Activated T-cell treated with anti-CD3 and anti-CD28 coated beads for 48 hours (primary cell): ENCODE measurements around the gene ERBB4.

Experiments used
- DNase-seq: peaks from one replicate; pipeline ENCODE4 v3.0.0-alpha.2; 2020; ENCODE audit warnings: low read depth

ERBB4 gene

DNA sequence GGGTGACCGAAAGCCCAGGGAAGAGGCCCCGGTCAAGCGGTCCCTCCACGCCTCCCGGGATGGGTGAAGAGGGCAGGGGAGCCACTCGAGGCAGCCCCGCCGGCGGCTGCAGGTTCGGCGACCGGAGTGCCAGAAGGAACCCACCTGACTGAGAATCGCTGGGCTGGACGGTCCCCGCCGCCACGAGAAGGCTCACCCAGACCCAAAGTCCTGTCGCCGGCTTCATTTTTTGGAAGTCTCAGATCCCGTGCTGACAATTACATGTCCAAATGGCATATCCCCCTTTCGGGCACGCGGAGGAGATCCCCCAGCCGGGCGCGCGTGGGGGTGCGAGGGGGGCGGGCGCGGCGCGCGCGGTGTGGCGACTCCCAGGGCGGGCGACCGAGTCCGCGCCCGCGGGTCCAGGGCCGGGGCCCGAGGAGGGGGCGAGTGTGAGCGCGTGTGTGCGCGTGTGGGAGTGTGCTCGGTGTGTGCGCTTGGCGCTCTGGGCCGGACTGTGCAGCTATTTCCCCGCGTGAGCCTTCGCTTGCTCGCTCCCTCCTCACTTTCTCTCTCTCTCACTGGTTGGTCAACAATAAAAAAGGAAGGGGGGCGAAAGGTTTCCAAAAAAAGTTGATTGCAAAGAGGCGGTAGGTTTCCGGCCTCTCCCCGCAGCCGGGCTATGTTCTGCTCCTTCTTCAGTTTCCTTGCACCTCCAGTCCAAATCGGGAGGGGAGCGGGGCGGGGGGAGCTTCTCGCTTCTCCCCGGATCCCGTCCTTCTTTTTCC lies at the start of gene ERBB4:
ERBB4 (minus strand) TSS at position 498 of the 767 bp plus-strand sequence; CDS start at position 226, 272 bp downstream.
- no peak for DNase-seq

DNA sequence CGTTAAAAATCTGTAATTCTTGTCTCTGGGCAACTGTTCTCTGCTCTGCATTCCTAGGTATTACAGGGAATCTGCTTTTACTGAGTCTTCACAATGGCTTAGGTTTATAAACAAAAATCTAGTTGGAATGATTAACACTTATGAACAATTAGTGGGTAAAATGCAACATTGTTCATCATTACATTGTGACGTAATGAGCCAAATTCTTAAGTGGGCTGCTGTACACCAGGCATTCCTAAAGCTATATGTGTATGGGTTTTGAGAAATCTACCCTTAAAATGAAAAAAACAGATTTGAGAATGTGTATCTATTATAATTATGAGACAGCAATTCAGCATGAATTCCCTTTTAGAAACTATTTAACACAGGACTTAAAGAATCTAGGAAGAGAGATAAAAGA lies 41.5 kb upstream of the ERBB4 start:
- DNase-seq: no peak

- DNase-seq: no peak
Observed at GRCh38 chr2:212556296-212556695, 17.7 kb upstream of the ERBB4 start.

- no peak for DNase-seq
Observed at GRCh38 chr2:212554233-212554632, 15.6 kb upstream of the ERBB4 start.

DNA sequence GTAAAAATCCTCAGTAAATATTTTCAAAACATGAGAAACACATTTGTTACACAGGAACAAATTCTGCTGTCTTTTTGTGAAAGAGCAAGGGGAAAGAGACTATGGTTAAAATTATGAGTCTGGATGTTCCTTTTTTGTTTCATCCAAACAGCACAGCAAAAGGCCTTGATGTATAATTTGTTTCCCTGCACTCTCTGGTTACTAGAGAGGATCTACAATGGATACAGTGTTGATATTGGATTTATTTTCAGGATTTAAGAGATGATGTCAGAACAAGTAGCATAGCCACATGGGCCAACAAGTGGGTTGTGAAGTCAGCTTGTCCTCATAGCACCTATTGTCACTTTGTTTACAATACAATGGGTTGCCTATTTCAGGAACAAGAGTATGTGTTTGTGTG lies 11.3 kb upstream of the ERBB4 start:
- DNase-seq: no peak

DNA sequence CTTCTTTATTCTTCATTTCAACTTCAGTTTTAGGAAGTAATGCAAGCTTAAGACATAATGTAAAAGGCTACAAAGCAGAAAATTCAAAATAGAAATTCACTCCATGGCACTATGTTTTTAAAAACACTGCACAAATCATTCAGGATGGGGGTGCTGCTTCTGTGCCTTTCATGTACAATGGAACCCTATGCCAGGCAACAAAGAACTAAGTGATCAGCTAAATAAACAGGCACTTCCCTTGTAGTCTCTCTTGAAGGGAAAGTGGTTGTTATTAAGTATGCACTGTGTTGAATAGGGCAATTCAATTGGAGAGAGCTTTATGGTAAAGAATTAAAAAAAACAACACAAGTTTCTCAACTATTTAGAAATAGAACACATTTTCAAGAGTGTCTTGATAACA lies 10.9 kb upstream of the ERBB4 start:
- no peak for DNase-seq

DNA sequence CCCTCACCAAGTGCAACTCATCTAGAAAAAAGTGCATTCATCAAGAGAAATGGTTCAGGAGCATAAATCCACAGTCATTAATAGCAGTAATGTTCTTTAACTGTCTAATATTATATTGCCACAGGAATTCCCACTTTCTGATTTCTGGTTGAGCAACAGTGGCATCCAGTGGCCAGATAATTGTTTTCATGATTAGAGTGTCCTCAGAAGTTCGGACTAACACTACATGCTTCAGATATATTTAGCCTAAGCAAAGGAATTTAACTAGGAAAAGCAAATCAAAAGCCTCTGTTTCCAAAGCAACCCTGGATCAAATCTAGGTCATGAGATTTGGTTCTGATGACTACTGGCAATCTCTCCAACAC lies 9.8 kb upstream of the ERBB4 start:
- no peak for DNase-seq

- DNase-seq: no peak
Observed at GRCh38 chr2:212547716-212548454, 9.3 kb upstream of the ERBB4 start.

GRCh38 chr2:212546669-212547068 lies 8.1 kb upstream of the ERBB4 start:
- no peak for DNase-seq

DNA sequence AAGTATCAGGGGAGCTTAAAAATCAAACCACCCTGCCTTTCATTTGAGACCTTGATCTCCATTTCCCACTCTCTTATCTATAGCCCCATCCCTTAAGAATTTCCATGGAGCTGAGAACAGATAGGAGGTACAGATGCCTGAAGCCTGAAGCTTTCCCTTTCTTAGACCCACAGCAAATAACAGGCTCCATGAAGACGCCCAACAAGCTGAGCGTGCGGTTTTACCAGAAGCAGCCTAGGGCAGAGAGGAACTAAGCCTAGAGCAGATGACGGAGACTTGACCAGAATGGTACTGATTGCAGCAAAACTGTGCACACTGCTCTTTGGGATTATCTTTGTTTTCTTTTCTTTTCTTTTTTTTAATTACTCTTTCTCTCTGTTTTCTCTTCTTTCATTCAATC lies 1.7 kb upstream of the ERBB4 start:
- no peak for DNase-seq

GRCh38 chr2:212539072-212539880 lies 674 bp upstream of the ERBB4 start:
- no peak for DNase-seq

DNA sequence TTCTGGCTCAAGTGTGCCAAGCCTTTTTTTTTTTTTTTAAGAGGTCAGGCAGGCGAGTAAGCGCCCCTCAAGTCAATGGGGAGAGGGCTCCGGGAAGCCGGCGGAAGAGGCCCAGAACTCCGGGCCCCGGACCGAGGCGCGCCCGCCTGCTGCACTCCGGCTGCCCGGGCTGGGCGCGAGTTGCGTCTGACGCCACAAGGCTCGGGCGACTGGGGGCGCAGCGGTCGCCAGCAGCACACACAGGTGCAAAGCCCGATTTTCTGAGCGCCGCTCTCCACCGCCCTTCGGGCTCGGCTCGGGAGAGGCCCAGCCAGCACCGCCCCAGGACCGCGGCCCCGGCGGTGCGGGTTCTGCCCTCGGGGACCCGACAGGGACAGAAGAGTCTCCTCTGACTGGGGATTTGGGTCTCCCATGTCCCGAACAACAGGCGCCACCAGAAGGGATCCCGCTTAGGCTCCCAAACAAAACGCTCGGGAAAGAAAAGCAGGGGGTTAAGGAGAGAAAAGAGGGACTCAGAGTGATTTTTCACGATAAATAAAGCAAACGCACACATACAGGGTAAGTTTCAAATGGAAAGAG lies 787 bp downstream of the ERBB4 start:
- no peak for DNase-seq

- no peak for DNase-seq
Observed at GRCh38 chr2:212536817-212537725, 1.5 kb downstream of the ERBB4 start.

DNA sequence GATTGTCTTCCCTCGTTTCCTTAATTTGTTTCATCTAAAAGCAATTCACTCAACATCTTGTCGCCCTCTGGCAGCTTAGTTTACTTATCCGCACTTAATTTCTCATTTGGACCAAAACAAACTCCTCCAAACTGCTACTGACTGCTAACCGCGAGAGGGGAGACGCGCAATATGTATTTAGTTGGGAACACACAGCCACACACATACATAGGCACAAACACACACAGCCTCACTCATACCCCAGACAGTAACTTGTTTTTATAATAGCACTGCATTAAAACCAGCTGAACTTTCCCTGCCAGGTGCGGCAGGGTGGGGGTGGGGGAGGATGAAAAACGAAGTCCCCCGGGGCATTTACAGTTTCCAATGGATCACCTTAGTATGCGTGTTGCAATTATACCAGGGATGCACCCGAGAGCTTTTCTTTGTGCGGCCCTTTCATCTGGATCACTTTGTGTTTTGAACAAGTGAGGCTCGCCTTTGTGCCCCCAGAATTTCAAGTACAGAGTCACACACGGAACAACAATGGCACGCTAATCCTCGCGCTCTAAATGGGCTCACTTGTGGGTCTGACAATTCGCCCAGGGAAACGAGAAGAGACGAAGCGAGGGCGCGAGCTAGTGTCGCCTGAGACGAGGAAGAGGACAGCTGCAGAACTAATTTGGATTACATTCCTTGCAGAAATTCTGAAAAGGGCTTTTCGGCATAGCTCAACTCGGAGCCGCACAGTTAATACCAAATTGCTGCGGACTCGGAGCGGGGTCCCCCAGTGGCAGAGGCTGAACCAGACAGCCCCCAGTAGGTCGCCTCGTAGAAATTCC lies 2.4 kb downstream of the ERBB4 start:
- no peak for DNase-seq

DNA sequence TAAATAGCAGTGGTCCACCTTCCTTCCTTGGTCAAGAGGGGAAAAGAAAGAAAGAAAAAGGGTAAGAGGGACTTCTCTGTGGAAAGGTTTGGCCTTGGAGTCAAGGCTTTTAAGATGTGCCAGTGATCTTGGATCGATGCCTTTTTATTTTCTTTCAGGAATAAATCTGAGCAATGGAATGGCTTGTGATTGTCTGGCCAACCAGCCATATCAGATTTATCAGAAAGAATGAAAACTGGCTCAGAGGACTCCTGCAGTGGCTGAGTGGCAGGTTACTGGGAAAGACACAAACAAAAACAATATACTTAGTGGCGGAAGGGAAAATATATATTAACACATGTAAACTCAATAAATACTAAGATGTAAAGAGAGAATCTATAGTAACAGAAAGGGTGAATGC lies 4.3 kb downstream of the ERBB4 start:
- DNase-seq: no peak

- DNase-seq: no peak
Observed at GRCh38 chr2:212532585-212532984, 6.0 kb downstream of the ERBB4 start.

DNA sequence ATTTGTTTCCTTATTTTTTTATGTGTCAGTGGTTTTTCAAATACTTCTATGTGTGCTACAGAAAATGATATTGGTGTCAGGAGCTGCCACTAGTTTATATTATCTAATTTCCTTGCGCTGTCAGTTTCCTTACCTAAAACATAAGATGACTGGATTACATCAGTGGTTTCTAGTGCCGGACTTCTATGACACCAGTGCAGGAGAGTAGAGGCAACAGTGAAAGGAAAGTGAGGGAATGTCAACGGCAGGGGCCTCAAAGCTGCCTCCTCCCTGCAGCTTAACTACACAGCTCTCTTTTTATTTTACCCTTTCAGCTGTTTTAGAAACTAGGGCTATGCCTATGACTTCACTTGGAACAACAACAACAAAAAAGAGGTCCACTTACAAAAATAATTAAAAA lies 6.5 kb downstream of the ERBB4 start:
- no peak for DNase-seq

GRCh38 chr2:212531499-212531898 lies 7.1 kb downstream of the ERBB4 start:
- DNase-seq: no peak

DNA sequence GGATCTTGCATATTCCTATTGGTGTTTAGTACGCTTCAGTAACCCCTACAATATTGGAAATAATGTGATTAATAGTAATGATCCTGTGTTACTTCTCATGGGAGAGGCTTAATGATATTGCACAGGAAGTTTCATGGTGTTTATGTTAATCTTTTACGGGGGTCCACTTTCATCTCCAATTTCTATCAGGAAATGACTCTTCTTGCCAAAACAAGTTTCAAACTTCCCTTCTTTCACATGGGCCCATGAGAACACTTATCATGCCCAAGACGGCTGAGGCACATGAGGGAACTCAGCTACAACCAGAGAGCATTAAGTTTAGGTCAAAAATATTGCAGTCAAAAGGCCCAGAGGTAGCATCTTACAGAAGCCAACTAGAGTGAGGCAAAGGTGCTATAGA lies 7.6 kb downstream of the ERBB4 start:
- no peak for DNase-seq

GRCh38 chr2:212530373-212530772 lies 8.2 kb downstream of the ERBB4 start:
- no peak for DNase-seq
